Mucosa of descending colon (tissue), 3 donors: ENCODE measurements around the gene VSTM1. TPM values are rescaled to one million over a fixed set of nuclear protein-coding genes. Genes with fewer than 3 reads are reported as not detected.

Source experiments
- ATAC-seq: fragments of 200-7000 bp; cut with Tn5 transposase; one replicate; pipeline ENCODE4 v1.9.1; 2020; ENCODE audit warnings: mild to moderate bottlenecking, moderate library complexity
- DNase-seq, 3 donors: peaks; one replicate each; pipeline ENCODE4 v3.0.0-alpha.2; 2020
- H3K36me3 ChIP-seq: fragments of 200-600 bp; one replicate; pipeline ENCODE4 v1.8.0; 2021; ENCODE audit warnings: low read depth, mild to moderate bottlenecking
- H3K4me1 ChIP-seq: fragments of 200-600 bp; one replicate; pipeline ENCODE4 v1.8.0; 2021; ENCODE audit warnings: low read depth, mild to moderate bottlenecking
- H3K4me3 ChIP-seq: fragments of 200-600 bp; one replicate; pipeline ENCODE4 v1.8.0; 2021; ENCODE audit warnings: mild to moderate bottlenecking
- H3K9me3 ChIP-seq: fragments of 200-600 bp; one replicate; pipeline ENCODE4 v1.8.0; 2021; ENCODE audit warnings: mild to moderate bottlenecking
- intact Hi-C, 2 donors: fragments of 100-400 bp; cut with DNase I in 1 of 2; cut with micrococcal nuclease in 1 of 2; formaldehyde crosslinking; loops; one replicate each; pipeline versions ENCODE4 v1.11.0 to v1.11.1; 2022; cut with DNase I, micrococcal nuclease
- total RNA-seq, 3 donors: library from RNA; stranded (reverse); fragmentation: NEBNext Ultra II Directional in 2 of 3; extraction: Animal tissue kit (Norgen Biotek cat#: 25700) in 2 of 3; gene quantifications; one replicate each; pipeline versions ENCODE4 v1.2.1 to v1.2.4, GENCODE V29; 2021 to 2023
- TF ChIP-seq, protein P1 (sequence below): fragments of 200-600 bp; IDR thresholded peaks from one replicate; pipeline ENCODE4 v1.8.0; 2022; ENCODE audit warnings: antibody characterized with exemption, mild to moderate bottlenecking
- donor health status: DM: no; HTN: no; CAD: no; lungs with moderate emphysema.
- donor health status: DM: no; HTN: no; CAD: no.
- donor health status: DM: no; HTN: yes; CAD: no.

Gene VSTM1
- total RNA-seq, 3 donors from 2014 or later = not detected

DNA sequence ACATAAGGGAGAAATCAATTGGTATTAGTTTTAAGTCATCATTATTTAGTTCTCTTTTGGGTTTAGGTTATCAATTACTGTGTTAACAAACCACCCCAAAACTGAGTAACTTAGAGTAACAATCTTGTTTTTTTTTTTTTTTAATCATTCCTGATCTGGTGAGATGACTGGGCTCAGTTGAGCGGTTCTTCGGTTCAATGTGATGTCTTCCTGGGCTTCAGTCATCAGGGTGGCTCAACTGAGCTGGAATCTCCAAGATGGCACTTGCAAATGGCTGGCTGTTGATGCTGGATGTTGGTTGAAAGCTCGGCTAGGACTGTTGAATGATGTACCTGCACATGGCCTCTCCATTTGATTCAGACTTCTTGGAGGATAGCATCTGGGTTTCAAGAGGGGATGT lies 20.7 kb upstream of the VSTM1 start:
- intact Hi-C loops = no loop called here
- H3K36me3 ChIP-seq = no peaks in the 10 kb centered on the region
- H3K9me3 ChIP-seq = peaks cover 2% of the 10 kb centered on the region
- H3K4me1 ChIP-seq = no peaks in the 10 kb centered on the region
- TF ChIP-seq, protein P1, sequence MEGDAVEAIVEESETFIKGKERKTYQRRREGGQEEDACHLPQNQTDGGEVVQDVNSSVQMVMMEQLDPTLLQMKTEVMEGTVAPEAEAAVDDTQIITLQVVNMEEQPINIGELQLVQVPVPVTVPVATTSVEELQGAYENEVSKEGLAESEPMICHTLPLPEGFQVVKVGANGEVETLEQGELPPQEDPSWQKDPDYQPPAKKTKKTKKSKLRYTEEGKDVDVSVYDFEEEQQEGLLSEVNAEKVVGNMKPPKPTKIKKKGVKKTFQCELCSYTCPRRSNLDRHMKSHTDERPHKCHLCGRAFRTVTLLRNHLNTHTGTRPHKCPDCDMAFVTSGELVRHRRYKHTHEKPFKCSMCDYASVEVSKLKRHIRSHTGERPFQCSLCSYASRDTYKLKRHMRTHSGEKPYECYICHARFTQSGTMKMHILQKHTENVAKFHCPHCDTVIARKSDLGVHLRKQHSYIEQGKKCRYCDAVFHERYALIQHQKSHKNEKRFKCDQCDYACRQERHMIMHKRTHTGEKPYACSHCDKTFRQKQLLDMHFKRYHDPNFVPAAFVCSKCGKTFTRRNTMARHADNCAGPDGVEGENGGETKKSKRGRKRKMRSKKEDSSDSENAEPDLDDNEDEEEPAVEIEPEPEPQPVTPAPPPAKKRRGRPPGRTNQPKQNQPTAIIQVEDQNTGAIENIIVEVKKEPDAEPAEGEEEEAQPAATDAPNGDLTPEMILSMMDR = no peak
- no peak for ATAC-seq
- no peak for DNase-seq
- no peak overlapping the region for H3K4me3 ChIP-seq

DNA sequence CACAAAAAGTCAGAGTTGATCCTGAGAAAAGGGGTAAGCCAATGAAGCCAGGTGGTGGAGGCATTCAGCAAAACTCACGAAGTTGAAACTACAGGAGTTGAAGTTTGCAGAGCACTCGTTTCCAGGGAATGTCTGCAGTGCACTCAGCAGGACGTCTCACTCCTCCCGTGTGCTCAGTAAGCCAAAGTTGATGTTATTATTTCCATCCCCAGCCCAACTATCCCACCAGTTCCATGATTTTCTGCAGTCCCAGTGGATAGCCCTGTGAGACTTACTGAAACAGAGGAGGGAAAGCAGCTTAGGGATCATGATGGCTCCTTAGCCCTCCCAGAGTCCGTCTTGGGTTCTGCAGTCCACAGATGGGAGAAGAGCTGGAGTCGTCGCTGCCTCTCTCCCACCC lies 17.3 kb upstream of the VSTM1 start, which contains the start of gene TARM1:
TSS of gene TARM1 (minus strand) at position 334 of the 400 bp plus-strand sequence. CDS start at position 309, 25 bp downstream.
- Histone ChIP-seq H3K36me3 (no peaks in the 10 kb centered on the region), H3K9me3 (peaks cover 2% of the 10 kb centered on the region), H3K4me3 (no peak within 1 kb of the TSS), H3K4me1 (no peaks in the 10 kb centered on the region)
- intact Hi-C loops = no loop called here
- DNase-seq (no peak), ATAC-seq (no peak)
- TF ChIP-seq, protein P1 = no peak

DNA sequence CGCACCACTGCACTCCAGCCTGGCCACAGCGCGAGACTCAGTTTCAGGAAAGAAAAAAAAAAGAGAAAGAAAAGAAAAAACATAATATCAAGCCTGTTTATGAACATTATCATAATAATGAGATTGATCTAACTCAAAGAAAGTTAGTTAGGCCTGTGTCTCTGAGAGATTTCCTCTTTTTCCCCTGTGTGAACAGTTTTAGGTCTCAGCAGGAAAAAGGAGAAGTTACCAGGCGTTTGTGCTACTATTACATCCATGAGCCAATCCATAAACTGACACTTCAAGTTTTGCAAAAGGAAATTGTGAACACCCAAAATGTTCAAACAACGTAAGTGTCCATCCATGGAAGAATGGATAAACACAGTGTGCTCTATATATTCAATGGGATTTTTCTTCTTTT lies 13.6 kb upstream of the VSTM1 start:
- intact Hi-C loops = no loop called here
- TF ChIP-seq, protein P1 = no peak
- H3K4me3 ChIP-seq = no peak overlapping the region
- ATAC-seq = no peak
- DNase-seq = no peak
- H3K4me1 ChIP-seq = no peaks in the 10 kb centered on the region
- no peaks in the 10 kb centered on the region for H3K36me3 ChIP-seq
- peaks cover 2% of the 10 kb centered on the region for H3K9me3 ChIP-seq

DNA sequence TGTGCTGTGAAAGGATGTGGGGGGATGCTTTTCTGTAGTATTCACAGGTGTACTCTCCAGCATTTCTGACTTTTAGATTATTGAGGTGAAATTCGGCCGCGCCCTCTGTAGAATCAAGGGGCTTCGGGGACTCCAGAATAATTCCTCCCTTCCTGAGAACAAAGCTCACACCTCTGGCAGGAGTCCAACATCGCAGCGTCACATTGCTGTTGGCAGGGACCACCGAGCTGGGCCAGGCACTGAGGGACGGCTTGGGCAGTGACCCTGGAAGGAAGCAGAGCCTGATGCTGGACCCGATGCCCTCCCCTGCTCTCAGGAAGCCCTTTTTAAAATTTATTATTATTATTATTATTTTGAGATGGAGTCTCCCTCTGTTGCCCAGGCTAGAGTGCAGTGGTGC lies 11.2 kb upstream of the VSTM1 start:
- ATAC-seq = no peak
- no peak overlapping the region for H3K4me3 ChIP-seq

DNA sequence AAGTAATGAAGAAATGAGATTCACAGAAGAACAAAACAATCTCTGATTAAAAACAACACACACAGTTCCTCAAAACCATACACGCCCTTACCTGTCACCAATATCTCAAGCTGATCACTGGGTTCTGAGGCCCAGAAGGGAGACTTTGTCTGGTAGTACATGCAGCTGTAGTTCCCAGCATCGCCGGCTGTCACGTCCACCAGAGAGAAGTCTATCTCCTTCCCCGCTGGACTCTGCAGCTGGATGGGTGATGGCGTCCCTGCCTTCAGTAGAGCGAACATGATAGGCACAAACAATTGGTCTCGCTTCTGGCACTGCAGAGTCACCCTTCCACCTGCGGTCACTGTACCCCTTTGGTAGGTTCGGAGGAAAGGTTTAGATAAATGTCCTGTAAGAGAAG lies 10.1 kb upstream of the VSTM1 start:
- Histone ChIP-seq H3K4me3 (no peak overlapping the region), H3K4me1 (no peaks in the 10 kb centered on the region), H3K9me3 (peaks cover 7% of the 10 kb centered on the region), H3K36me3 (no peaks in the 10 kb centered on the region)
- DNase-seq (no peak), ATAC-seq (no peak)
- TF ChIP-seq, protein P1 = no peak
- intact Hi-C loops = no loop called here

More for the DNA sequence above, 11.2 kb upstream of the VSTM1 start:
- intact Hi-C loops = no loop called here
- DNase-seq = no peak
- TF ChIP-seq, protein P1 = no peak
- Histone ChIP-seq H3K9me3 (no peaks in the 10 kb centered on the region), H3K36me3 (no peaks in the 10 kb centered on the region), H3K4me1 (no peaks in the 10 kb centered on the region)

DNA sequence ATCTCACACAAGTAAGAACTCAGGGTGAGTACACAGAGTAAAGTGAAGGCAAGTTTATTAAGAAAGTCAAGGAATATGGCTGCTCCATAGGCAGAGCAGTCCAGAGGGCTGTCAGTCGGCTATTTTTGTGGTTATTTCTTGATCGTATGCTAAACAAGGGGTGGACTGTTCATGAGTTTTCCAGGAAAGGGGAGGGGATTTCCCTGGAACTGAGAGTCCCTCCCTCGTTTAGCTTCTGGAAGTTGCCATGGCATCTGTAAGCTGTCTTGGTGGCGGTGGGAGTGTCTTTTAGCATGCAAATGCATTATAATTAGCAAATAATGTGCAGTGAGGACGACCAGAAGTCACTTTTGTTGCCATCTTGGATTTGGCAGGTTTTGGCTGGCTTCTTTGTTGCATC lies 5.8 kb upstream of the VSTM1 start:
- ATAC-seq = no peak

More for the DNA sequence above, 5.8 kb upstream of the VSTM1 start:
- DNase-seq = no peak
- TF ChIP-seq, protein P1 = no peak
- intact Hi-C loops = no loop called here
- H3K4me3 ChIP-seq = no peak overlapping the region
- no peaks in the 10 kb centered on the region for H3K4me1 ChIP-seq
- H3K36me3 ChIP-seq = no peaks in the 10 kb centered on the region
- peaks cover 7% of the 10 kb centered on the region for H3K9me3 ChIP-seq
